Non-pigmented ciliary epithelial cell (primary cell): ENCODE measurements around the gene TNFRSF25.
"Not testable (repeated sequence)": the region's sequence is repeated elsewhere in the genome, so short reads cannot be mapped to it uniquely, and the experiment has no call there.

ENCODE experiments used
- DNase-seq: peaks from one replicate; pipeline ENCODE4 v3.0.0-alpha.2; 2010; ENCODE audit warnings: low read depth

The TNFRSF25 gene

DNA sequence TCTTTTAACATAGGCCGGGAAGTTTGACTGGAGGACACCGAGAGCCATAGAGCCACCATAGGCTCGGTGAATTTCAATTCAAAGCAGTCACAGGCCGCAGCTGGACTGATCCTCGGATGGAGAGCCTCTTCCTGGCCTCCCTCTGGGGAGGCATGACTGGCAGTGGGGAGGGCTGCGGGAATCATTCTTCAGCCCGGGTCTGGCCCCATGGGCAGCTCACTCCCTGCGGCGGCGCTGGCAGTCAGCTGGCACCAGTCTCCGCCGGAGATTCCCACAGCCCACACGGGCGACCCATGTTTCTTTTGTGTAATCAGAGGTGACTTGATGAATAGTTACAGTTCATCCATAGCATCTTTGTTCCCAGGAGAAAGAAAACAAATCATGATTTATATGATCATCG lies 30.8 kb downstream of the TNFRSF25 start:
- no peak for DNase-seq

DNA sequence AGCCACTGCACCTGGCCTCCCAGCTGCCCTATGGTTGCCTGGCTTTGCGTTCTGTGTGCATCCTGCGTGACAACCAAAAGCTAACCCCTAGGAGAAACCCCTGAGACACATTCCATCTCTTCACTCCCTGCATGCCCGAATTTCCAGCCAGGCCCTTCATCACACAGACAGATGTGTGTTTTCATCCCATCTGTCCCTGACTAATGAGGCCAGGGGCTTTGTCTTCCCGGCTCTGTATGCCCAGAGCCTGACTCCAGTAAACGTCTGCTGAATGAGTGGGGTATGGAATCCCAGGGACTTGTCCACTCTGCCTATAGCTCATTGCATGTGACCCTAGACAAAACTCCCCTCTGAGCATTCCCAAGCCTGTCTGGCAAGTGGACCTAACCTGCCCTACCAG lies 31.8 kb downstream of the TNFRSF25 start:
- DNase-seq, result no peak

DNA sequence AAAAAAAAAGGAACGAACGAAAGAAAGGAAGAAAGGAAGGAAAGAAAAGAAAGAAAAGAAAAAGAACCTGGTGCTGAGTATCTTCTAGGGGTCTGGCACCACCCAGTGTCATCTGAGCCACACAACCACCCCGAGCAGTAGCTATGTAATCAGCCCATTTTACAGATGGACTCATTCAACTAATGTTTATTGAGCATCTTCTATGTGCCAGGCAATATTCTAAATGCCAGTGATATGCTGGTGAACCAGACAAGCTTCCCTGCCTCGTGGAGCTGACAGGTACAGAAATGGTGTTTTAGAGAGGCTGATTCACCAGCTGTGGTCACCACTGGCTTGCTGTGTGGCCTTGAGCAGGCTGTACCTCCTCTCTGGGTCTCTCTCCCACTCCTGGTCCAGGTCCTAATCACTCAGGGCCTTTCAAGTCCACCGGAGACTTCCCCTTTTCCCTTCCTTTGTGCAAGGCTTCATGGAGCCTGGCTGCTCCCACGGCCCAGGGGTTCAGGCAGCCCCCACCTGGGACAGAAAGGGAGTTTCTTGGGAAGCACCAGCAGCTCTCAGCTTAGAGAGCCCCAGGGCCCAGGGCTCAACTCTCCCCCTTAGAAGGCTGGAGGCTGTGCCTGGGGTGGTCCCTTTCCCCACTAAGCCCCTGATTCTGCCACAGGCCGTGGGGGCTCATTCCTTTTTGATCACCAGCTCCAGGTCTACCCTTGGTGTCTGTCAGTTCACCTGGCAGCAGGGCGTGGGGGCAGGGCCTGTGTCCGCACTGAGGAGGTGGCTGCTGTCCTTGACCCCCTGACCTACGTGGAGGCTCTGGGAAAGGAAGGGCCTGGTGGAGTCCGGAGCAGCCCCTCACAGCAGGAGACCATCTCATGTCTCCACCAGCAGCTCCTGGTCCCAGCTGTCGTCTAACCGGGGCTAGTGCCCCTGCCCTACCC lies 34.1 kb downstream of the TNFRSF25 start:
- not testable (repeated sequence) for DNase-seq

DNA sequence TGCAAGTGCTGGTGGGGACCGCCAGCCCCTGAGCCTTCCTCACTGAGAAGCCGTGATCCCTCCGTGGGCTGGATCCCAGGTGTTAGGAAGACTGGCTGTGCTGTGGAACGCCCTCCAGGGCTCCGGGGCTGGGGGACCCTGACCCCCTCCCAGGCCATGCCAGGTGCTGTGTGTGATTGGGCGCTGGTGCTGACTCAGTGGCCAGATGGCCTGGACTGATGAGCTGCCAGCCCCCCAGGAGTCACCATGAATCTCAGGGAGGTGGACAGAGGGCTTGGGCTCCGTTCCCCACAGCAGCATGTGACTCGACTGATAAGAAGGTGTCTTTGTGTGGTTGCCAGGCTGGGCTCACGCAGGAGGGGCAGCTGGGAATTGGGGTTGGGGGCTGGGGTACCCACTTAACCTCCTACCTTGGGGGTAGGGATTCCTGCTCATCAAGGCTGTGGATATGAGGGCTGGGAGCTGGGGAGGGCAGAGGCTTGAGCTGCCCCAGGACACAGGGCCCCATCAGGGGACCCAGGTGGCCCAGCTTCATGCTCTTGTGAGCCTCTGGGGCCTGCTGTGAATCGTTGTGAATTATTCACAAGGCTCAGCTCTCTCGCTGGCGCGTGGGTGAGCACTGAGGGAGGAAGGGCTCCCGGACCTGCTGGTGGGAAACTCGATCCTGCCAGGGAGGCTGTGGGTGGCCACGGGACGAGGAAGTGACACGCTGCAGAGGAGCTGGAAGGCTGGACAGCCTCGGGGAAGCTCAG lies 36.1 kb downstream of the TNFRSF25 start:
- not testable (repeated sequence) for DNase-seq

DNA sequence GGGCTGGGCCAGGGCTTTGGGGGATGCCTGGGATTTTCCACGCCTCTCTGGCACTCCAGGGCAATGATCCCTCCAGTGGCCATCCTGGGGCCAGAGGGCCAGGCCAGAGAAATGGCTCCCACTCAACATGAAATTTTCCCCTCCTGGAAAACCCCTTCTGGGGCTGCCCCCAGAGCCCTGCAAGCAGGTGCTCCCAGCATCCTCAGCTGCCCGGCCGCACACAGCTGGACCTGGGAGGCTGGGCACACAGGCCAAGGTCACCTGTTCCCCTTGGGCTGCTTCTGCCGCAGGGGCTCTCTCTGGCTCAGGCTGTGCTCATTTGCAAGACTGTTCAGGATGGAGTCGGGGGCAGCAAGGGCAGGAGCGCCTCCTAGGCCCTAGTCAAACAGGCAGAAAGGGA lies 37.5 kb downstream of the TNFRSF25 start:
- DNase-seq, result not testable (repeated sequence)

DNA sequence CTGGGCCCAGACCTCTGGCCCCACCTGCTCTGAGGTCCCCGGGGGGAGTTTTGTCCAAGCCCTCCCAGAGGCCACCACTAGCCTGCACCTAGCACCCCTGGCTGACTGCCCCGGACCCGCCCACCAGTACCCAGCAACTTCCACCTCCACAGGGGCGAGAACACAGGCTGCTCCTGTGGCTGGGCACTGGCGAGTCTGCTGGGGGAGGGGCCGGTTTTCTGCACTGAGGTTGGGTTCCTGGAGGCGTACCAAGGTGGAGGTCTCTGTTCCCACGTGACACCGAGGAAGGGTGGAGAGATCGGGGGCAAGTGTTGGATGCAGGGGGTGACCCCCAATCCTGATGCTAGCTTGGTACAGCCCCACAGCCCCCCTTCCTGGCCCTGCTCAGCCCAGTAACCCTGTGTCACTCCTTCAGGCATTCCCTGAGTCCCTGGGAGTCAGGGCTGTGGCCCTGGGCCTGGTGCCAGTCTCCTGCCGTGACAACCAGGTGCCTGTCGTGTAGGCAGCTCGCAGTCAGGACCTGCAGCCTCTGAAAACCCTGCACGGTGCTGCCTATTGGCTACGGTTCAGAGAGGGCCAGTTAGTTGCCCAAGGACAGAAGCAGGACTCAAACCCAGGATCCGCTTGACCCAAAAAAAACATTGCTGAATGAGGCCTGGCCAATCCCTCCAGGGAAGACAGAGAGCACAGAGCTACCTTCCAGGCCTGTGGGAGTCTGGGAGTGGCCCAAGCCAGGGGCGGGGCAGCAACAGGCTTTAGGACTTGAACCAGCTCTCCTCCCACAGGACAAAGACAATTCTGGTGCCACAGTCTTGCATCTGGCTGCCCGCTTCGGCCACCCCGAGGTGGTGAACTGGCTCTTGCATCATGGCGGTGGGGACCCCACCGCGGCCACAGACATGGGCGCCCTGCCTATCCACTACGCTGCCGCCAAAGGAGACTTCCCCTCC lies 38.3 kb downstream of the TNFRSF25 start:
- no peak for DNase-seq

DNA sequence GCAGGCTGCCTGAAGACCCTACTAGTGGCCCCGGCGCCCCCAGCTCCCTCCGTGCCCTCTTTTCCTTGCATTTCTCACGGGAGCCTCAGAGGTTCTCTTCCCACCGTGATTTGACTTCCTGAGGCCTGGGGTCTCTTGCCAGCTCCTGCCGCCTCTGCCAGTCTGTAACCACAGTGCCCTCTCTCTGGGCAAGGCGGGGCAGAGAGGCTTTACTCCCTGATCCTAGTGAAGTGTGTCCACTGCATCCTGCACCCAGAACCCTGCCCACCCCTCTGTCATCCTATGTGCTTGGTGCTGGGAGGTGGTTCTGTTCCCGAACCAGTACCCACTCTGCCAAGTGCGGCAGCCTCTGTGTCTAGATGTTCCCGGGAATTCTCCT lies 39.0 kb downstream of the TNFRSF25 start:
- DNase-seq, result no peak

DNA sequence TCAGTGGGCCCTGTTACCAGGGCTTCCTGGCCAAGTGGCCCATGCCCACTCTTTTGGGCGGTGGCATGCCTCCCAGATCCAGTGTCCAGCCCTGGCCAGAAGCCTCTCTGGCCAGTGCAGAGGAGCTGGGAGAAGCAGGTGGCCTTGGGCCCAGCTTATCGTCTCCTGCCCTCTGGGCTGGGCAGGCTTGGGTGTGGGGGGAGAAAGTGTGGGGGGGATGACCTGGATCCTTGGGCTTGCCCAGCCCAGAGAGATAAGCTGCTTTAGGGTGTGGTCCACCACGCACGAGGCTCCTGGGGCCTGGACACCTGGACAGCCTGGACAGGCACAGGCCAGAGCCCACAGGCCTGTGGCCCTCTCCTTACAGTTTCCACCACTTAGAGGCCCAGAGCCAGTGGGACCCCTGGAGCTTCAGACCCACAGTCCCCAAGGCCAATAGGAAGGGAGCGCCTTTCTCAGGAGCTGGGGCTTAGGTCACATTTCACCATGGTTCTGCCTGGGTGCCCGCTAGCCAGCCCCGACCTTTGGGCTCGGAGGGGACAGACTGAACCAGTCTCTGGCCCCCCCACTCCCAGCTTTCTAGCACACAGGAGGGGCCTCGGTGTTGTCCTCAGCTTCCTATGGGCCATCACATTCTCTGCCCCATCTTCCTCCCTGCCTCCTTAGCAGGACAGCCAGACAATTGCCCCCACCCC lies 39.5 kb downstream of the TNFRSF25 start:
- no peak for DNase-seq

DNA sequence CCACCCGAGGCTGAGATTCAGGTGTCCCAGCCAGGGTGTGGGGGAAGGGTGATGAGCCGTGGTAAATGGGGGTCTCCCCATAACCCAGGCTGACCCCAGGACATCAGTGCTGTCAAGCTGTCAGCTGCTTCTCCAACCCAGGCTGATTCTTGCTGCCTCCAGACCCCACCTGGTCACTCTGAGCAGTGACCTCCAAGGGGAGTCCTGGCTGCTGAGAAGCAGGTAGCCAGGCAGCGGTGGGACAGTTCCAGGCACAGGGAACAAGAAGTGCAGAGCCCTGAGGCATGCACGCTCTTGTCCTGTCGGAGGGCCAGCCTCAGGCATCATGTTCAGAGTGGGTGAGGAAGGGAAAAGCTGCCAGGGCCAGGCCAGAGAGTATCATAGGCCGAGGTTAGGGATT lies 40.3 kb downstream of the TNFRSF25 start:
- no peak for DNase-seq

DNA sequence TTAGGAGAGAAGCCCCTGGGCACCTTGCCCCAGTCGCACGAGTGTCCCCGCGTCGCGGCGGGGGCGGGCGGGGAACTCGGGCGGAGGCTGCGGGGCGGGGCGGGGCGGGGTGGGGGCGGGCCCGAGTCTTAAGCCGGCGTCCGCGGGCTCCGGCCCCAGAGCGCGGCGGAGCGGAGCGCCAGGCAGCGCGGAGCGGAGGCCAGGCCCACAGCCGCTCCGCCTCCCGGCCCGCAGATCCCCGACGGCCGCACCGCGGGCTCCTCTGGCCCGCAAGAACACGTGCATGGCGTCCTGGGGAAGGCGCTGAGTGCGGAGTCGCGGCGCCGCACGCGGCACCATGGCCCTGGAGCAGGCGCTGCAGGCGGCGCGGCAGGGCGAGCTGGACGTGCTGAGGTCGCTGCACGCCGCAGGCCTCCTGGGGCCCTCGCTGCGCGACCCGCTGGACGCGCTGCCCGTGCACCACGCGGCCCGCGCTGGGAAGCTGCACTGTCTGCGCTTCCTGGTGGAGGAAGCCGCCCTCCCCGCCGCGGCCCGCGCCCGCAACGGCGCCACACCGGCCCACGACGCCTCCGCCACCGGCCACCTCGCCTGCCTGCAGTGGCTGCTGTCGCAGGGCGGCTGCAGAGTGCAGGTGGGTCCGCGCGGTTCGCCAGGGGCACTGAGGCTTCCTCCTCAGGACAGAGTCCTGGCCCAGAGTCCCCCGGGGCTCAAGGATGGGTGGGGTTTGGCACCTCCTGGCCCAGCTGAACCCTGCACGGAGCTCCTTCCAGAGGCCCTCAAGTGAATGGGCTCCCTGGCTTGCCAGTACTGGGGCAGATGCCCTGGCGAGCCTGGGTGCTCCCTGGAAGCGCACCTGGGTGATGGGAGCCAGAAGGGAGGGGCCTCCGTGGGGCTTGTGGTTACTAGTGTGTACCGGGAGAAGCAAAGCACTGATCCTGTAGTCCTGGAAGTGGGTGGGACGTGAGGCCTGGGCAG lies 41.1 kb downstream of the TNFRSF25 start, which contains the start of gene ESPN:
Gene ESPN, plus strand, starts transcription at position 158 of the 975 bp plus-strand sequence. Its CDS starts 180 bp downstream, at position 338.
- DNase-seq, result no peak

DNA sequence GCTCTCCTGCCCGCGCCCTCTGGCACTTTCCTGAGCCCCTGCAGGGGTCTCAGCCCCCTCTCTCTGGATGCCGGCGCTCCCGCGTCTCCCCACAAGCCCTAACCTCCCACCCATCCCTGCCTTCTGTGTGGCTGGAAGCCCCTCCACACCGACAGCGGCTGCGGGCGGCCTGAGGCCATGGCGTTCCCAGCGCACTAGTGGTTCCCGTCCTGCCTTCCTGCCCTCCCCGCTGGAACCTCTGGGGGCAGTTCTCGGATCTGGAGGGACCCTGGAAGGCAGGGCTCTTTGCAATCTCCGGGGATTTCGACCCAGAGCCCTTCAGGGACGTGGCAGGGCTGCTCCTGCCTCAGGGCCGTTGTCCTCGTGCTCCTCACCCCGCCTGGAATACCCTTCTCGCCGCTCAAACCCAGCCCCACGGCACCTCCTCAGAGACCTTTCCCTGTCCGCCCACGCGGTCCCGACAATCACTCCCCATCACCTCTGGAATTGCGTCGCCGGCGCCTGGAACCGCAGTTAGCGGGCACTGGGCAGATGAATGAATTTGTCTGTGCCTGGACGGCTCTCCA lies 41.9 kb downstream of the TNFRSF25 start:
- no peak for DNase-seq

DNA sequence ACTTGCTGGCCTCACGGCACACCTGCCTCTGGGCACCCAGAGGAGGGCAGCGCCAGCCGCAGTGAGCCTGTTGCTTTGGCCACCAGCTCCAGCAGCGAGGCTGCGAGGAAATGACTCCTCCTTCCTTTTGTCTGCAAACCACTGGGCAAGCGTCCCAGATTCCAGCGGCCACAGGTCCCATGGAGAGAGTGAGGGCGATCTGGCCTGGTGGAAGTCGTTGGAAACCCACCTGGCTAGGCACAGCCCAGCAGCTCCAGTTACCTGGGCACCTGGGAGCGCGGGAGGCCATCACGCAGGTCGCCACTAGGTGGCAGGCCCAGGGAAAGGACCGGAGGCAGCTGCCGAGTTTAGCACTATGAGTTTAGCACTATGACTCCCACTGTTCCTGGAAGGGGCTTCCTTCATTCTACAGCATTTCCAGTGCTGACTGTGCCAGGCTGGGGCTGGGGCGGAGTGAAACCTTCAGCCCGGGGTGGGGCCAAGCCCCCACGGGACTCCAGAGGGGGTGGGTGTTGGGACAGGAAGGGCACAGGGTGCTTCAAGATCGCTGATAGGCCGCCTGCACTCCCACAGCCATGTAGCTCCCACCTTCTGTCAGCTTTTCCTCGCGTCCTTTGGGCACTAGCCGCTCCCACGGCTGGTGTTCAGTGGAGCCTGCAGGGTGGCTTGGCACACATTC lies 42.5 kb downstream of the TNFRSF25 start:
- no peak for DNase-seq

DNA sequence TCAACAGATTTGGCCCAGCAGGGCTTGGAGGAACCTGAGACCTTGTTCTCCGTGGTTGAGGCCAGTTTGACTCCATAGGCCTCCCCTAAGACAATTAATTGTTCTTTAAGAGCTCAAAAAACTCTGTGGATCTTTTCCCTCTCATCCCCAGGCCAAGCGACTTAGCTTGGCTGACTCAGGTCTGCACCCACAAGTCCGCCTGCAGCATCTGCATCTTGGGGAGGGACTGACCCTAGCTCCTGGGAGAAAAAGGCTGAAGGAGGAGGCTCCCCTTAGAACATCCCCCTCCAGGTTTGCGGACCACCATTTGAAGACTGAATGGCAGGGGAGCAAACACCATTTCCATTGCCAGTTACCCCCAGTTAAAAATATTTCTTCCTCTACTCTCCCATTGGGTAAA lies 44.7 kb downstream of the TNFRSF25 start:
- no peak for DNase-seq

DNA sequence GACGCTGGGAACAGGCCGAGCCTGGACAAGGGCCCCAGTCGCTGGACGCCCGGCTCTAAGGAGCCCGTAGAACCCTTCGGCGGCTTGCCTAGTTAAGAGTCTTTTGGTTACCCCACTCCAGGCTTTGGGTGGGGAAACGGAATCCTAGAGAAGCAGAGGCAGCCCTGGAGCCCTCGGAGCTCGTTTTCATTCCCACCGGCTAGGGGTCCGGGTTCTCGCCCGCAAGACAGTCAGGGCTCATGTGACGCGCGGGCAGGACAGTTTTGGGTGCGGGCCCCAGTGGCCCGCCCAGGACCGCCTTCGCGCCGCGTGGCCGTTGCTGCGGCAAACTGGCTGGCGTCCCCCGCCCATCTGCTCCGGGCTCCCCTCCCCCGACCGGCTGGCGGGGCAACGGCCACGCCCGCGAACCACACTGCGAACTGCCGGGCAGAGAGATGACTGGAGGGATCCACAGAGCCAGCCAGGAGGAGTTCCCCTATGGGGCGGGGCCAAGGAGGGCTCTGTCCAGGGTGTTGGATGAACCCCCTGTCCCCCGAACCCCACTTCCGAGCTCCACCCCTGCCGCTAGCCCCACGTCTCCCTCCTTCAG lies 45.4 kb downstream of the TNFRSF25 start:
- no peak for DNase-seq

DNA sequence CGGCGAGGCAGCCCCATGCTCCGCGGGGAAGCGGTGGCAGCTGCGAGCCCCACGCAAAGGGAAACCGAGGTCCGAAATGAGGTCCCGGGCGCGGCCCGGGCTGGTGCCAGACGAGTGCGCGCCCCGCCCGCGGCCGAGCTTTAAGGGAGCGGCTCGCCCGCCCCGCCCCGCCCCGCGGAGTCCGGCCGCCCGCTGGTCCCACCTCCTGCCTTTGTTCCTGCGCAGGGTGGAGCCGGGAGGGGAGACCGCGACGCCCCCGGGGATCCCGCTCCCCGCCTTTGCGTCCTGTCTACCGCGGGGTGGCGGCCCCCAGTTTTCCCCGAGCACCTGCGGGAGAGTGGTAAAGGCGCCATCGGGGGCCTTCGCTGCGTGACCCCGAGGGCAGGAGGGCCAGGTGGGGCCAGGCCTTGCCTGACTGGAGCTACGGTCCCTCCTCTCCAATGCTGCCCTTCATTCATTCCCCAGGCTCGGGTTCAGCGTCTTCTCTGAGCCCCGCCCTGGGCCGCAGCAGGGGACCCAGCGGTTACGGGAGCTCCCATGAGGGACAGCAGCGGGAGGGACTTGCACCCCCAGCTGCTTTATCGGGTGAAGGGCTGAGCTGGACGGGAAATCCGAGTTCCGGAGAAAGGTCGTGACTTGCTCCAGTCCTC lies 46.0 kb downstream of the TNFRSF25 start, which contains the start of gene HES2:
Gene HES2, minus strand, starts transcription at position 116 of the 650 bp plus-strand sequence. Its CDS starts 99 bp downstream, at position 17.
- DNase-seq, result no peak

DNA sequence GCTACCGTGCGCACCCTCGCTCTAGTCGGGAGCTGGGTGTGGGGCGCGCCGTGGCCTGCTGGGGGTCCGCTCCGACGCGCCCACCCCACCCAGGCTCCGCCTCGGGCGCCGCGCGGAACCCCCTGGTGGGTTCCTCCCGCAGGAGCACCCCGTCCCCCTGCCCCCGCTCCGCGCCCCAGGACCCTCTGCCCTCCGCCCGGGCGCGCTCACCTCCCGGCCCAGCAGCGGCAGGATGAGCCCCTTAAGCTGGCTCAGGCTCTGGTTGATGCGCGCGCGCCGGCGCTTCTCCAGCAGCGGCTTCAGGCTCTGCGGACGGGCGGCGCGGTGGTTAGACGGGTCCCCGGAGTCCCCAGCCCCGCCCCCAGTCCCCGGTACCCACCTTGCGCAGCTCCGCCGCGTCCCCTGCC lies 46.6 kb downstream of the TNFRSF25 start:
- DNase-seq, result no peak

DNA sequence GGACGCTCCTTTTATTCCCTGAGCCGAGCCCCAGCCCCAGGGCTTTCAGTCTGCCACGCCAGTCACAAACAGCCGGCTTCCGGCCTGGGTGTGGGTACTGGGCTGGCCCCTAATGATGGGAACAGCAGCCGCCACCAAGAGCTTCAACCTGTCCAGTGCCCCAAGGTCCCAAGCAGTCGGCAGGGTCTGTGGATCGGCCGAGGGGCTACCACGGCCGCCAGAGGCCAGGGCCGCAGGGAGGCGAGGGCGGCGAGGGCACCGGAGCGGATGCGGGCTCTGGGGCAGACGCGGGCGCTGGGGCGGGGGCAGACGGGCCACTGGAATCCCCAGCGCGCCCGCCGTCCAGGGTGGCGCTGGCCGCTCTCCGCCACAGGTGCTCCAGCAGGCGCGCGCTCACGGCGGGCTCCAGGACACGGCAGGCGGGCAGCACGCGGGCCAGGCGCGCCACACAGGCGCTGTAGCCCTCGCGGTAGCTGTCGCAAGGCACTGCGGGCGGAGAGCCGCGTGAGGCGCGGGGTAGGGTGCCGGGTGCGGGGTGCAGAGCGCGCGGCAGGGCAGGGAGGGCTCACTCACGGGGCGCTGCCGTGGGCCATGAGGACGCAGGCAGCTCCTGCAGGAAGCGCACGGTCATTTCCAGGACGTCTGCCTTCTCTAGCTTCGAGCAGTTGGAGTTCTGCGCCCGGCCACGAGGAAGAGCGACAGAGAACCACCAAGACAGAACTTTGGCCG lies 47.1 kb downstream of the TNFRSF25 start:
- DNase-seq, result no peak
